Measurements from ENCODE around the gene CITED4.

The CITED4 gene

DNA sequence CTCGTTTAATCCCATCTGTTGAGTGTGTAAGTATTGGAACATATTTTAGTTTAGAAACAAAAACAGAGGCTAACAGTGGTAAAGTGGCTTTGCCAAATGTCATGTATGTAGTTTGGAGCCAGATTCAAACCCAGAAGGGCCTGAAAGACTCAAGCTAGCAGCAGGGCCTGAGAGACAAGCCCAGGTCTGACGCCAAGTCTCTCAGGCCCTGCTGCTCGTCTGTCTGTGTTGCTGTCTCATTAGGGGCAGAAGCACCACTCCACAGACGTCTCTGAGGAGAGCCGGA lies 8.3 kb downstream of the CITED4 start:
- no peak for DNase-seq (ENCODE audit: low read depth)

DNA sequence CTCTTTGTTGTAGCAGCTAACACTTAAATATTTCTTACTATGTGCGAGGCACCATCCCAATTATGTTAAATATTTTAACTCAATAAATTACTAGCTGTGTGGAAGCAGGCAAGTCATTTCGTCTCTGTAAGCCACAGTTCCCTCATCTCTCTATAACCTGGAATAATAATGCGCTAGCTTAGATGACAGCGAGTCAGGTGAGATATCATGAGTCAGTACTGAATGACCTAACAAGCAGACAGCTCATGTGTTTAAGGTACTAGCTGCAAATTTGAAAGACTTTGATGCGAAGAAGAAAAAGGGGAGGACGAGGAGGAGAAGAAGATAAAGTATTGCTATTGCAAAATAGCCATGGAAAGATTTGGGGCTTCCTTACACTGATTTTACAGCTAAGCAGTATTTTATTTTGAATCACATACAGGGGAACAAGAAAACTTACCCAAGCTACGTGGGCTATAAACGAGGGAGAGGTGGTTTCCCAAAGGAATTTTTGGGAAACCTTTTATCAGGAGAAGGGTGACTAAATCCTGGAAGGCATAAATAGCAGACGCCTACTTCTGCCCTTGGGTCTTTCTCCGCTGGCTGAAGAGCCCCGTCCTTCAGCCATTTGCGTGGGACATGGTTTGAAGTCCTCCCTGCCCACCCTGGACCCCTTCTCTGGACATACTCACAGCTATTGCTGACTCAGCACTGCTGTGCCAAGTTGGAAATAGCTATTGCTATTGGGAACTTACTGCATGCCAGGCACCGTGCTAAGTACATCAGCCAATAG lies 8.9 kb downstream of the CITED4 start:
- DNase-seq (ENCODE audit: low read depth) = no peak

DNA sequence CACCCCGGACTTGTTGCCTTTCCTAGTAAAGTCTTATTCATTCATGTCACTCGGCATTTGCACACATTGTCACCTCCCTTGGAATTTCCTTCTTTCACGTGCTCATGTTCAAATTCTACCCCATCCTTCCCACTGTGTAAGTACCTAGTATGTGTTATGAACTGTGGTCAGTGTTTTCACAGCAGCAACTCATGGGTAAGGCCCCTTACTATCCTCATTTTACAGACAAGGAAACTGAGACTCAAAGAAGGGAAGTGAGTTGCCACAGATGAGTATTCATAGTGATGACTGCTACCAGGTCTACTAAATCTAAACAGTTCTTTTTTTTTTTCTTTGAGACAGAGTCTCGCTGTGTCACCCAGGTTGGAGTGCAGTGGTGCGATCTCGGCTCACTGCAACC lies 10.5 kb downstream of the CITED4 start:
- DNase-seq (ENCODE audit: low read depth) = no peak

DNA sequence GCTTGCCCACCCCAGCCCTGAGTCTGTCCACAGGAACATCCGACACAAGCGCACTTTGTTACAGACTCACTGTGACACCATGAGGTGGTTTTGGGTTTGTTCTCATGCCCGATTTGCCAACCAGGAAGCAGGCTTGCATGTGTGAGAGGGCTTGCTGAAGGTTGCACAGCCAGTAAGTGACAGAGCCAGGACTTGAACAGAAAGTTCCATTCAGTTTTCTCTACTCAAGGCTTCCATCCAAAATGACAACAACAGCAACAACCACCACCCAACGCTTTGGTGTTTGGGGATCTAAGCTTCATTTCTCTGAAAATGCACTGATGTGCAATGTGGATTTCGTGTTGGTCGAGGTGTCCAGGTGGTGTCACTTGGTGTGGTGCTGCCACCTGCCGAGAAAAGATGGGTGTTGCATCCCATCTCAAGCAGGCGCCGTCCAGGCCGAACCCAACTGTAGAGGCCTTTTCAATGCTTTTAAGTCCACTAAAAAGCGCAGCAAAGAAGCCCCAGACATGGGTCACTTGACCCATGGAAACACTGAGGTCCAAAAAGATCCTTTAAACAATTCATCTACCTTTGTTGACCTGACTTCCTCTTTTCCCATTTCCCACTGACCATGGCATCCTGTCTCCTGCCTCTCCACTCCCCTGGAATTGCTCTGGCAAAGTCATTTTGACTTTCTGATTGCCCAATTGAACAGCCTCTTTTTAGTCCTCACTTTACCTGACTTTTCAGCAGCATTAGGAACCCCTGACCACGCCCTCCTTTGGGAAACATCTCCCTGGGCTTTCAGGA lies 12.2 kb downstream of the CITED4 start:
- DNase-seq (ENCODE audit: low read depth) = peak; percentile 38

DNA sequence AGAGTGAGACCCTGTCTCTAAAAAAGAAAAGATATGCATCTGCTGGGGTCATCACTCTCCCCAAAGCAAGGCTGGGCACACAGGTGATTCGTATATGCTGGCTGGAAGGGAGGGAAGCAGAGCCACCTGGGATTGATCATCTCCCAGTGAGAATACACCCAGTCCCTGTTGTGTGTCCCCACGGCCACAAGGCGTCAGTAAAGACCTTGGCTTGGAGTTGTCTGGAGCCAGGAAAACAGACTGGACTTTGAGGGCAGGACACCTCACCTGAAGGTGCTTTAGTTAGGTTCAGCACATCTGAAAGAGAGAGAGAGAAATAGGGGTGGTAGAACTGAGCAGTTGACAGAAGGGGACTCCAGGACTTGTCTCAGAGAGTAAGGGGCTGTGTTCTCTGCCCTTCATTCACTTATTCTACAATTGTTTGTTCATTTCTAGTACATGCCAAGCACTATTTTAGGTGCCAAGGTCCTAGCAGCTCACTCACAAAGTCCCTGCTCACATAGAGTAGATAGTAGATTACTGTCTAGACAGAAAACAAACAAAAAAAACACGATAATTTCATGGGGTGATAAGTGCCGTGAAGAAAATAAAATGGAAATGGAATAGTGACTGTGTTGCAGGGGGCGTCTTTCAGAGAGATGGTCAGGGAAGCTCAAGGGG lies 13.5 kb downstream of the CITED4 start:
- DNase-seq (ENCODE audit: low read depth) = peak; percentile 60

DNA sequence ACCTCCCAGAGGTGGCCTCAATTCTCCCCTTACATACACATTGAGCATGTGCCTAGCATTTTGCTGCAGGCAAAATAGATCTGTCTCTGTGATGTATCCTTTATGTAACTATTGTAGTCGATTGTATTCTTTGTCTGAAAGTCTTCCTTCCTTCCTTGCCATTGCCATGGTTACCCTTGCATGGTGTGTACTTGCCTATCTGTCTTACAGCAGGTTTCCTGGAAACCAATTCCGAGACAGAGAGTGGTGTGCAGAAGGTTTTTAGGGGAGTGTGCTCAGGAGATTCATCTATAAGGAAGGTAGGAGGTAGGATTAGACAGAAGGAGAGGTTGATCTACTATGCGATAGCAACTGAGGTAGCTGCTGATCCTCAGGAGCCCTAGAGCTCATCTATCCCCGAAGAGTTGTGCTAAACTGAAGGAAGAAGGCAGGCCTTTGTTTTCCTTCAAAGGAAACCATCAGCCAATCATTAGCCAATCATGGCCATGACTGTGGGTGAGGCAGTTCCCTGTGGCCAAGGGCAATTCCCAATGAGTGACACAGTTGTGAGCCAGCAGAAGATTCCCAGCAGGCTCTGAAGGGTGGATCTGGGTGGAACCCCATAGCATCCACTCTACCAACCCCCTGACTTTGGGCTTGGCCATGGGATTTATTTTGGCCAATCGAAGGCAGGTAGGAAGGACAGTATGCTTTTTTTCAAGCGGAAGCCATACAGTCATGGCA lies 15.0 kb downstream of the CITED4 start:
- DNase-seq (ENCODE audit: low read depth) = no peak

DNA sequence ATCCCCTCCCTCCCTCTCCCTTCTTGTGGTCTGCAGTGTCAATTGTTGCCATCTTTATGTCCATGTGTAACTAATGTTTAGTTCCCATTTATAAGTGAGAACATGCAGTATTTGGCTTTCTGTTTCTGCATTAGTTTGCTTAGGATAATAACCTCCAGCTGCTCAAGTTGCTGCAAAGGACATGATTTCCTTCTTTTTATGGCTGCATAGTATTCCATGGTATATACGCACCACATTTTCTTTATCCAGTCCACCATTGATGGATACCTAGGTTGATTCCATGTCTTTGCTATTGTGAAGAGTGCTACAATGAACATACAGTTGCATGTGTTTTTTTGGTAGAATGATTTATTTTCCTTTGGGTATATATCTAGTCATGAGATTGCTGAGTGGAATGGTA lies 16.3 kb downstream of the CITED4 start:
- DNase-seq (ENCODE audit: low read depth) = no peak

DNA sequence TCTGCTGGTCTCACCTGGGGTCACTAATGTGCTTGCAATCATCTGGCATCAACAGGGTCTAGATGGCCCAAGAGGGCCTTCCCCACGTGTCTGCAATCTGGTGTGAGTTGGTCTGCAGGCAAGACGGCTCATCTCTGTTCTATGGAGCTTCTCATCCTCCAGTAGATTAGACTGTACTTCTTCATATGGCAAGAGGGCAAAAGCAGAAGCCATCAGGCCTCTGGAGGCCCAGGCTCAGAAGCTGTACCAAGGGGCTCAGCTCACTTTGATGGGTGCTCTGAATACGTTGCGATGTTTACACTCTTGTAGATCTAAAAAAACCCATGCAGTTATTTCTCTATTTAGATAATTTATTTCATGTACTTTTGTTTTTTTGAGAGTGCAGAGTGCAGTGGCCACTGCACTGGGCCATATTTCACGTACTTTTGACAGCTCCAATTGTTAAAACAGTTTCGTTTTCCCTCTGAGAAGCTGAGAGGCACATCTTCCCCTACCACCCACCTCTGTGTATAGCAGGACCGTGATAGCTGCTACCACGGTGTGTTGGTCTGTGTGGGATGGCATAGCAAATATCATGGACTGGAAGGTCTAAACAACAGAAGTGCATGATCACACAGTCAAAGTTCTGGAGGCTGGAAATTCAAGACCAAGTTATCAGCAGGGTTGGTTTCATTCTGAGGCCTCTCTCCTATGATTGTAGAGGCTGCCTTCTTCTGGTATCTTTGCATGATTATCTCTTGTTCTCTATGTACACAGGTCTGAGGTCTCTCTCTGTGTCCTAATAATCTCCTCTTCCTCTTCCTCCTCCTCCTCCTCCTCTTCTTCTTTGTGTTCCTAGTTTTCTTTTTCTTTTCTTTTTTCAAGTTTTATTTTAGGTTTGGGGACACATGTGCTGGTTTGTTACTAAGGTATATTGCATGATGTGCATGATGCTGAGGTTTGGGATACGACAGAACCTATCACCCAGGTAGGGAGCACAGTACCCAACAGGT lies 17.0 kb downstream of the CITED4 start:
- no peak for DNase-seq (ENCODE audit: low read depth)

DNA sequence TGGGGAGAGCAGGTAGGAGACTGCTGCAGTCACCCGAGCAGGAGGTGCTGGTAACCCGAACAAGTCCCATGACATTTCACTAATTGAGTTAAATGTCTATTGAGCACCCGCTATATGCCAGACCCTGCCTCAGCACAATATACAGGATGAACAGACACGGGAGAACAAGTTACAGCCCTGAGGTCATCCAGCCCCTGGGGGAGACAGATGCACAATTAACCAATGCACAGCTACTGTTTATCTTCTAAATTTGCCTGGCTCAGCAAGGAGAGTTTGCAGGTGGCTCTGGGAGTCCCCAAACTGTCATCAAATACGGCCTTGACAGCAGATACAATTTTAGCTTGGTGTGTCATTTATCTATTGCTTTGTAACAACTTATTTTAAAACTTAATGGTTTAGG lies 18.1 kb downstream of the CITED4 start:
- DNase-seq (ENCODE audit: low read depth) = no peak

DNA sequence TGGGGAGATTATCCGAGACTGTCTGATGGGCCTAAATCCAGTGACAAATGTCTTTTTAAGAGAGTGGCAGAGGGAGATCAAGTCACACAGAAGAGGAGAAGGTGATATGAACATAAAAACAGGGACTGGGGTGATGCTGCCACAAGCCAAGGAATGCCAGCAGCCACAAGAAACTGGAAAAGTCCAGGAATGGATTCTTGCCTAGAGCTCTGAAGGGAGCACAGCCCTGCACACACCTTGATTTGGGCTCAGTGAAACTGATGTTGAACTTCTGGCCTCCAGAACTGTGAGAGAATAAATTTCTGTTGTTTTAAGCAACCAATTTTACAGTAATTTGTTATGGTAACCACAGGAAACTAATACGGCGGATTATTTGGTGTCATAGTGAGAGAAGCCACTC lies 19.5 kb downstream of the CITED4 start:
- DNase-seq (ENCODE audit: low read depth) = no peak

DNA sequence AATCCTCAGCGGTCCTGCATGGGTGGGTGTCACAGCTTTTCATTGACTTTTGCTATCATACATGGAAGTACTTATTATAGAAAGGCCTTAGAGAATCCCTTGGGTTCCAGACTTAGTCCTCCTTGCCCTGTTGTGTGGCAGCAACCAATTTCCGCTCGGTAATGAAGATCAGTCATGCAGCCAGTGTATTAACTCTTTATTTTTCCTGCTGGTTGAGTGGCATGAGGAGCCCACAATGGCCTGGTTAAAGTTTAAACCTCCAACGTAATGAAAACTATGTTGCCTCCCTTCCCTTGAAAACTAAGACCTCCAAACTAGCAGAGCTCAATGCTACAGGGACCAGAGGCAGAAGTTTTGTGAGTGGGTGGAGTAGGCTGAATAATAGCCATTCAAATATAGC lies 20.0 kb downstream of the CITED4 start:
- DNase-seq (ENCODE audit: low read depth) = no peak

DNA sequence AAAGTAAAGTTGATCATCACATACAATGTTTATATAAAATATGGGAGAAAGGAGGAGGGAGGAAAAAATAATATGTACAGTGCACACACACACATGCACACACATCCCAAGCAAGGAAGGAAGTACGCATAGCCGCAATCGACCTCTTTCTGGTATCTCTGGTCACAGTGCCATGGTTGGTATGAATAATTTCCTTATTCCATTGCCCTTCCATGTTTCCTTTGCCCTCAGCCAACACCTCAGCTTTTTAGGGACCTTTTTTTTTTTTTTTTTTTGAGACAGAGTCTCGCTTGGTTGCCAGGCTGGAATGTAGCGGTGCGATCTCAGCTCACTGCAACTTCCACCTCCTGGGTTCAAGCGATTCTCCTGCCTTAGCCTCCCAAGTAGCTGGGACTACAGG lies 20.6 kb downstream of the CITED4 start:
- no peak for DNase-seq (ENCODE audit: low read depth)

DNA sequence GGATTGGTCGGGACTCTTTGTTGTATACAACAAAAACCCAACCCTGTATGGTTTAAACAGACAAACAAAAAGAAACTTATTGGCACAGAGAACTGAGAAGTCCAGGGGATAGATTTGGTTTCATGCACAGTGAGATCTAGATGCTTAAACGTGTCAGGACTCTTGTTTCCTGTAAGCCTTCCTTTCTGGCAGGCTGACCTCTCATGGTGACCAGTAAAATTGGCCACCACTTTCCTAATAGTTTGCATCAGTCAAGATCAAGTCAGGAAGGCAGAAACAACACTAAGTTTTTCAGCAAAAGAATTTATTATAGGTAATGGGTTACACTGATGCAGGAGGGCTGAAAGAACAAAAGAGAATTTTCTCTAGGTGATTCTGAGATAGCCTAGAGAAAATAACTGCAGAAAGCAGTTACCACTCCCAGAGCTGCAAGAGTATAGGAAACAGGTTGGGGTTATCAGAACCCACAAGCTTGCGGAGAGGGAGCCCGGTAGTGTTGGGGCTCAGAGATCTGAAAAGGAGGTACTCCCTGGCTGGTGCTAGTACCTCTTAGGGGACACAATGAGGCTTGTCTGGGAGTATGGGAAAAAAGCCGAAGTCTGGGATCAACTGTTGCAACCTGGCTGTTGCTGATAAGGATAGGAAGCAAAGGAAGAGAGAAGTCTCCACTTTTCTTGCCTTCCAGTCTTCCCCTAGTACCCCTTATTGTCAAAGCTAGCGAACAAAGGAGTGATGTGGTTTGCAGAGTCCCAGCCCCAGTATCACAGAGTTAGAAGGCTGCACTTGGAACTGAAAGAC lies 21.4 kb downstream of the CITED4 start:
- DNase-seq (ENCODE audit: low read depth) = no peak

DNA sequence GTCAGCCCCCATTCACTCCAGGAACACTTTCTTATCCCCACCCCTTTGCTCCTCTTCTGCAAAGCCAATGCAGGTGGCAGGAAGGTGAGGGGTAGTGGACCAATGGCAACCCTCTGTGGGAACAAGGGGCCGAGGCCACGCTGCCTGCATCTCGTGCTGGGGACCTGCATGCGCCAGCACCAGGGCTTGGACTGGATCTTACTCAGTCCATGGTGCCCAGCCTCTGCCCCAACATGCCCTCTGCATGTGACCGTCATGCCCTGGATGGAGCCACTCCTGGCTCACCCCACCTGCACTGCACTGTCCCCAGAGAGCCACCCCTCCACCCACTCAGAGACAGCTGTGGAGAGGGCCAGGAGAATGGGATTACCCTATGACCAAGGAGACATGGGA lies 22.2 kb downstream of the CITED4 start:
- no peak for DNase-seq (ENCODE audit: low read depth)

DNA sequence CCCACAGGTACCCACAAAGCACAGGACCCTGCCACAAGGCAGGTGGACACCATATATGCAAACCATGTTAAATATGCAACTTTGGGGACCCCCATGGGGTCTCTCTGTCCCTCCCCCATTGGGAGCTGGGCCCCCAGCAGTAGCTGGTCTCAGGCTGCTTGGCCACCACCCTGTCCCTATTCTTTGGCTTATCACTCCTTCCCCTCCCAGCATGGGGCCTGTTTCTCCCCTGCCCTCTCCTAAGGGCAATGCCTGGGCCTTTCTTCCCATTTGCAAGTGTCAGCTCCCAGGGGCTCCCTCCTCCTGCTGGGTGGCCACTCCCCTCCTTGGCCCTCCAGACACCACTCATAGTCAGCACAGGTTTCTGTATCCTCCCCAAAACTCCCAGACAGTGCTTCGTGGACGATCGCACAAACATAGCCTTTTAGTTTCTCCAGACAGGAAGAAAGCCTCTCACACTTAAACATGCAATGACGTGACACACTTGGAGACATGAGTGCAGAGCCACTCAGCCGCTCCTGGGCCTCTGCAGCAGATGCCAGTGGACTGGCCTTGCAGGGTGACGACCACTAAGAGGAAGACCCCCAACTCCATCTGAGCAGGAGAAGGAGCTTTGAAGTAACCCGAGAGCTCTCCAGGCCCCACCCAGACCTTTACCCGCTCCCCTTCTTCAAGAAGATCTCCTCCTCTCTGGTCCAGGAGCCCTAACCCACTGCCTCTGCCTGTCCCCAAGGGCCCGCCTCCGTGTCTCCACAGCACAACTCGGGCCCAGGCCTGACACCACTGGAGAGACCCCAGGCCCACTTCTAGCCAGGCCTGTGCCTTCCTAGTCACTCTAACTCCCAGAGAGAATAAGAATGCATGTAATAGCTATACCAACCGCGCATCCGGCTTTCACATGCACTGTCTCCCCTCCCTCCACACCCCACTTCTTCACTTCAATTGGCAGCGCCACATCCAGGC lies 22.9 kb downstream of the CITED4 start:
- no peak for DNase-seq (ENCODE audit: low read depth)

DNA sequence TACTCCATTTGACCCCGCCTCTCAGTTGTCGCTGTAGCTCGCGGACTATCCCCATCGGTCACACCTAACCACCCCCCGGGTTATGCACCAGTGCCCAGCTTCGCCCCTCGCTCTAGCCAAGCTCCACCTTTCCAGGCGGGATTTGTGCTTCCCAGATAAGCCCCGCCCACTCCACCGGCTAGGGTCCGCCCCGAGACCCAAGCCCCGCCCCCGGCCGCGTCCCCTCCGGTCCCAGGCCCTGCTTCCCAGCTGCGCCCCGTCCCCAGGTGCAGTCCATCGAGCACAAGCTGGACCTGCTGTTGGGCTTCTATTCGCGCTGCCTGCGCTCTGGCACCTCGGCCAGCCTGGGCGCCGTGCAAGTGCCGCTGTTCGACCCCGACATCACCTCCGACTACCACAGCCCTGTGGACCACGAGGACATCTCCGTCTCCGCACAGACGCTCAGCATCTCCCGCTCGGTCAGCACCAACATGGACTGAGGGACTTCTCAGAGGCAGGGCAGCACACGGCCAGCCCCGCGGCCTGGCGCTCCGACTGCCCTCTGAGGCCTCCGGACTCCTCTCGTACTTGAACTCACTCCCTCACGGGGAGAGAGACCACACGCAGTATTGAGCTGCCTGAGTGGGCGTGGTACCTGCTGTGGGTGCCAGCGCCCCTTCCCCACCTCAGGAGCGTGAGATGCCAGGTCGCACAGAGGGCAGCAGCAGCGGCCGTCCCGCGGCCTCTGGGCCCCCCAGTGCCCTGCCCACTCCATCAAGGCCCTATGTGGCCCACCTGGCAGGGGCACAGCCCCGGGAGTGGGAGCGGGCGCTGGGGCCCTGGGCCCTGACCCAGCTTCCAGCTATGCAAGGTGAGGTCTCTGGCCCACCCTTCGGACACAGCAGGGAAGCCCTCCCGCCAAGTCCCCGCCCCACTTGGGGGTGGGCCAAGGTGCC lies 23.9 kb downstream of the CITED4 start:
- DNase-seq (ENCODE audit: low read depth) = no peak

DNA sequence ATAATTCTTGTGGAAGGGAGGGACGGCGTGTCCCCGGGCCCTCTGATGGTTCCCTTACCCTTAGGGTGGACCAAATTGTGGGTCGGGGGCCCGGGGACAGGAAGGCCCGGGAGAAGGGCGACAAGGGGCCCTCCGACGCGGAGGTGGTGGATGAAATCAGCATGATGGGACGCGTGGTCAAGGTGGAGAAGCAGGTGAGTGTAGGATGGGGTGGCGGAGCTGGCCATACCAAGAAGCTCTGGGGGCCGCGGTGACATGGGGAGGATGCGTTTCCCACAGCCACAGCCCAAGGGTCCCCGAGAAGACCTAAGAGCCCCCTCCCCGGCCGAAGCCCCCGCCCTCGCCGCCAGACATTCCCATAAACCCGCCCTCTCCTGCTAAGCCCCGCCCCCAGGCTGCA lies 24.6 kb downstream of the CITED4 start:
- no peak for DNase-seq (ENCODE audit: low read depth)

DNA sequence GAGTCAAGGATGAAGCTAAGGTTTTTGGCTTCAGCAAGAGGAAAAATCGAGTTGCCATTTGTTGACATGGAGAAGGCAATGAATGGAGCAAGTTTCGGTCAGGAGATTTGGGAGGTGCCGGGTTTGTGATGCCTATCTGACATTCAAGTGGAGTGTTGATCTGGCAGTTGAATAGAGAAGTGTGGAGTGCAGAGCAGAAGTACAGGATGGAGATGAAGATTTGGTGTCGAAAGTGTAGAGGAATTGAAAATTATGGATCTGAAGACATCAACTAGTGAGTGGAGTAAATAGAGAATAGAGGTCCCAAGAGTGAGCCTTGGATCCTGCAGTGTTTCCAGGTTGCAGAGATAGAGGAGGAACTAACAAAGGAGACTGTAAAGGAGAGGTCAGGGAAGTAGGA lies 25.9 kb downstream of the CITED4 start:
- no peak for DNase-seq (ENCODE audit: low read depth)
